HepG2 (cell line): ENCODE results near the gene KIFAP3.

Experiments
- JUND ChIP-seq: sonication (generic); formaldehyde crosslinking; IDR thresholded peaks from 2 replicates; pipeline ENCODE4 v1.8.0; 2022; ENCODE audit warnings: mild to moderate bottlenecking, missing genetic modification reagents
- POLR2A ChIP-seq, 2 experiments: IDR thresholded peaks; 2 replicates each; pipeline ENCODE4 v1.6.1; 2011; ENCODE audit warnings: low read depth in 2 of 2, low read length in 2 of 2, mild to moderate bottlenecking in 1 of 2, moderate library complexity in 1 of 2; ENCODE audit not compliant: insufficient read depth in 1 of 2
- TF ChIP-seq, protein P1 (sequence below): sonication (generic); formaldehyde crosslinking; IDR thresholded peaks from 2 replicates; pipeline ENCODE4 v1.5.0; 2020; ENCODE audit warnings: mild to moderate bottlenecking, missing genetic modification reagents, moderate library complexity
- TF ChIP-seq, protein P2 (sequence below), 2 experiments: sonication (generic) in 1 of 2; formaldehyde crosslinking in 1 of 2; IDR thresholded peaks; 2 replicates each; pipeline versions ENCODE4 v1.5.1 to v1.6.1; 2011 to 2020; ENCODE audit warnings: borderline replicate concordance in 1 of 2, low read depth in 1 of 2, low read length in 1 of 2, mild to moderate bottlenecking in 1 of 2, missing genetic modification reagents in 1 of 2, moderate library complexity in 1 of 2

DNA sequence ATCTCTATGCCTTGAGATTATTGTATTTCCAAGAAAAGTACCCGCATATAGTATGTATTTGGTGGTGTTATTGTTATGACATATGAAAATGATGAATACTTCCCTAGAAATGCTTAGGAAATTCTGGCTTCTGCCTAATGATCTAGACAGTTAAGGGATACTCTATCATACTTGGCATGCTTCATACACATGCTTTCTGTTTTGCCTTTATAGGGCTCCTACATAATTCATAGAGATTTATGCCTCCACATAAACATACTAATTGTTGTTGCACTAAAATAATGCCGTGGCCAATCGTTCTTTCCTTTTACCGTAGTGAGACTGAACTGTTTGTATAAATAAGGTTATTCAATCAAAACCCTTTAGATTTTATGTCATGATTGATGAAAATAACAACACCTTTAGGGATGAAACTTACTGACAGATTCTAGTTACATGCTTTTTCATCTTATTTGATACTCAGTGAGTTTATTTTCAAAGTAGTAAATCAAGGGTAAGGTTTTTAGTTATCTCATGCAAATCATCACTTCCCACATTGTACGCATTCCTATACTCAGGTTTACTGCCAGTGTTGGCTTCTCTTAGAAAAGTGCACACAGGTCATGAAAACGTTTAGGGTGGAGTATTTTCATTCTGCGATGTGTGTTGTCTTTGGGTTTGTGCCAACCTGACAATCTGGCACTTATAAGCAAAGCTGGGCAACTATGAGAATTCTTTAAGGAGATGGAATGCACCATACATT lies 140.3 kb downstream of the KIFAP3 start:
- TF ChIP-seq, protein P1, sequence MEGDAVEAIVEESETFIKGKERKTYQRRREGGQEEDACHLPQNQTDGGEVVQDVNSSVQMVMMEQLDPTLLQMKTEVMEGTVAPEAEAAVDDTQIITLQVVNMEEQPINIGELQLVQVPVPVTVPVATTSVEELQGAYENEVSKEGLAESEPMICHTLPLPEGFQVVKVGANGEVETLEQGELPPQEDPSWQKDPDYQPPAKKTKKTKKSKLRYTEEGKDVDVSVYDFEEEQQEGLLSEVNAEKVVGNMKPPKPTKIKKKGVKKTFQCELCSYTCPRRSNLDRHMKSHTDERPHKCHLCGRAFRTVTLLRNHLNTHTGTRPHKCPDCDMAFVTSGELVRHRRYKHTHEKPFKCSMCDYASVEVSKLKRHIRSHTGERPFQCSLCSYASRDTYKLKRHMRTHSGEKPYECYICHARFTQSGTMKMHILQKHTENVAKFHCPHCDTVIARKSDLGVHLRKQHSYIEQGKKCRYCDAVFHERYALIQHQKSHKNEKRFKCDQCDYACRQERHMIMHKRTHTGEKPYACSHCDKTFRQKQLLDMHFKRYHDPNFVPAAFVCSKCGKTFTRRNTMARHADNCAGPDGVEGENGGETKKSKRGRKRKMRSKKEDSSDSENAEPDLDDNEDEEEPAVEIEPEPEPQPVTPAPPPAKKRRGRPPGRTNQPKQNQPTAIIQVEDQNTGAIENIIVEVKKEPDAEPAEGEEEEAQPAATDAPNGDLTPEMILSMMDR (CRISPR knock-in tag): no peak
- TF ChIP-seq JUND (CRISPR knock-in tag) (no peak), POLR2A (IDR thresholded peaks at IDR 0.05; ENCODE audit: insufficient read depth in 1 of 2, low read depth in 2 of 2, low read length in 2 of 2) (no peak)
- TF ChIP-seq, protein P2, sequence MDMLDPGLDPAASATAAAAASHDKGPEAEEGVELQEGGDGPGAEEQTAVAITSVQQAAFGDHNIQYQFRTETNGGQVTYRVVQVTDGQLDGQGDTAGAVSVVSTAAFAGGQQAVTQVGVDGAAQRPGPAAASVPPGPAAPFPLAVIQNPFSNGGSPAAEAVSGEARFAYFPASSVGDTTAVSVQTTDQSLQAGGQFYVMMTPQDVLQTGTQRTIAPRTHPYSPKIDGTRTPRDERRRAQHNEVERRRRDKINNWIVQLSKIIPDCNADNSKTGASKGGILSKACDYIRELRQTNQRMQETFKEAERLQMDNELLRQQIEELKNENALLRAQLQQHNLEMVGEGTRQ (IDR thresholded peaks at IDR 0.05; ENCODE audit: low read depth, low read length): no peak
- TF ChIP-seq, protein P2 (CRISPR knock-in tag; IDR thresholded peaks at IDR 0.05; ENCODE audit: borderline replicate concordance): no peak
